ENCODE data around the gene IQUB.

GRCh38 chr7:123455965-123456470, 78.4 kb downstream of the IQUB start:
- TF ChIP-seq CTCF (IDR thresholded peaks at IDR 0.05) (no peak), POLR2A (IDR thresholded peaks at IDR 0.05) (no peak)

Data from thyroid gland (tissue), 4 donors.